WTC11 (cell line): ENCODE results near the gene HUS1.
"Not testable (repeated sequence)": the region's sequence is repeated elsewhere in the genome, so short reads cannot be mapped to it uniquely, and the experiment has no call there.

ENCODE experiments used
- AFF4 ChIP-seq: sonication (generic); formaldehyde crosslinking; IDR thresholded peaks from 2 replicates; pipeline ENCODE4 v1.8.1; 2023; ENCODE audit warnings: mild to moderate bottlenecking, missing genetic modification reagents, borderline replicate concordance
- CTCF ChIP-seq: fragments of 200-600 bp; IDR thresholded peaks from 2 replicates; pipeline ENCODE4 v1.8.0; 2022; ENCODE audit warnings: antibody characterized with exemption
- ETV6 ChIP-seq: sonication (generic); formaldehyde crosslinking; IDR thresholded peaks from 2 replicates; pipeline ENCODE4 v1.8.1; 2022; ENCODE audit warnings: mild to moderate bottlenecking, missing genetic modification reagents
- IRF2 ChIP-seq: sonication (generic); formaldehyde crosslinking; IDR thresholded peaks from 2 replicates; pipeline ENCODE4 v1.8.0; 2022; ENCODE audit warnings: low read depth, missing genetic modification reagents, borderline replicate concordance
- KAT7 ChIP-seq: sonication (generic); formaldehyde crosslinking; IDR thresholded peaks from 2 replicates; pipeline ENCODE4 v1.8.1; 2023; ENCODE audit warnings: missing genetic modification reagents, mild to moderate bottlenecking, borderline replicate concordance
- NFYB ChIP-seq: sonication (generic); formaldehyde crosslinking; conservative IDR thresholded peaks from 2 replicates; pipeline ENCODE4 v1.8.0; 2022; ENCODE audit warnings: low read depth, missing genetic modification reagents
- ZNF423 ChIP-seq: fragments of 250-450 bp; sonication (Bioruptor Pico); IDR thresholded peaks from 2 replicates; pipeline ENCODE4 v2.1.2; 2022; ENCODE audit warnings: mild to moderate bottlenecking, moderate library complexity

- not testable (repeated sequence) for TF ChIP-seq AFF4 (CRISPR knock-in tag); CTCF; KAT7 (CRISPR knock-in tag); ZNF423 (CRISPR knock-in tag); NFYB; ETV6 (CRISPR knock-in tag); IRF2 (CRISPR knock-in tag)
These were observed 36.8 kb downstream of the HUS1 start for GRCh38 chr7:47942651-47943050.
